Measurements from ENCODE around the gene BCAR3.

GRCh38 chr1:93578911-93579825 is 102.5 kb downstream of the BCAR3 start:
- TF ChIP-seq POLR2A (IDR thresholded peaks at IDR 0.05) (no peak), CTCF (IDR thresholded peaks at IDR 0.05) (no peak)
